COR-L47 (cell line): ENCODE measurements around the gene RAD18.

ENCODE experiments used
- DNase-seq: peaks from one replicate; lab custom pipeline; 2025; lab: John Stamatoyannopoulos, UW

RAD18 gene

GRCh38 chr3:8964436-8965370, 1.4 kb upstream of the RAD18 start:
- DNase-seq, result no peak

- no peak for DNase-seq
Observed at GRCh38 chr3:8962226-8962861, 928 bp downstream of the RAD18 start.

- DNase-seq, result no peak
Observed at GRCh38 chr3:8959668-8960067, 3.6 kb downstream of the RAD18 start.

GRCh38 chr3:8954938-8955763, 8.1 kb downstream of the RAD18 start:
- DNase-seq, result no peak

- DNase-seq, result no peak
Observed at GRCh38 chr3:8953313-8953712, 10.0 kb downstream of the RAD18 start.

GRCh38 chr3:8952130-8952529, 11.1 kb downstream of the RAD18 start:
- DNase-seq, result no peak

- DNase-seq, result no peak
Observed at GRCh38 chr3:8945890-8946600, 17.2 kb downstream of the RAD18 start.

GRCh38 chr3:8942746-8943488, 20.4 kb downstream of the RAD18 start:
- no peak for DNase-seq

GRCh38 chr3:8942115-8942514, 21.2 kb downstream of the RAD18 start:
- DNase-seq, result no peak

GRCh38 chr3:8938021-8938420, 25.3 kb downstream of the RAD18 start:
- DNase-seq, result no peak

GRCh38 chr3:8937064-8938020, 25.9 kb downstream of the RAD18 start:
- DNase-seq, result no peak

GRCh38 chr3:8932507-8932906, 30.8 kb downstream of the RAD18 start:
- DNase-seq, result no peak

- DNase-seq, result no peak
Observed at GRCh38 chr3:8931342-8931741, 31.9 kb downstream of the RAD18 start.

- no peak for DNase-seq
Observed at GRCh38 chr3:8929860-8930259, 33.4 kb downstream of the RAD18 start.

GRCh38 chr3:8914491-8914890, 48.8 kb downstream of the RAD18 start:
- no peak for DNase-seq

- no peak for DNase-seq
Observed at GRCh38 chr3:8911781-8912180, 51.5 kb downstream of the RAD18 start.

GRCh38 chr3:8909160-8909559, 54.1 kb downstream of the RAD18 start:
- no peak for DNase-seq

- DNase-seq, result no peak
Observed at GRCh38 chr3:8903191-8903590, 60.1 kb downstream of the RAD18 start.

- DNase-seq, result no peak
Observed at GRCh38 chr3:8900869-8901268, 62.4 kb downstream of the RAD18 start.

GRCh38 chr3:8899876-8900460, 63.3 kb downstream of the RAD18 start:
- DNase-seq, result no peak
